ENCODE data around the gene CRB1.
"Not testable (repeated sequence)": the region's sequence is repeated elsewhere in the genome, so short reads cannot be mapped to it uniquely, and the experiment has no call there.

The CRB1 gene

DNA sequence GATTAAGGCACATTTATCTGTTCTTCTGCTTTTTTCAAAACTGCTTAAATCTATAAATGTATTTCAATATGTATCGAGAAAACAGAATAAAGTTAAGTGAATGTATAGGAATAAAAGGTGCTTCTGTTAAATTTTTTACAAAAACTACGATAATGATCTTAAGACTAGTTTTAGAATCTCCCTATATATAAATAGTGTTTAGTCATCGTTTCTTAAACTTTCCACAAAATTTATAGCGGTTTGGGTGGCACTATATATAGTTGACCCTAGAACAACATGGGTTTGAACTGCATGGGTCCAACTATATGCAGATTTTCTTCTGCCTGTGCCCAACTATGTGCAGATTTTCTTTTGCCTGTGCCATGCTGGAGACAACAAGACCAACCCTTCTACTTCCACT is 125.7 kb downstream of the CRB1 start:
- TF ChIP-seq CTCF (IDR thresholded peaks at IDR 0.05; ENCODE audit: control insufficient read depth, insufficient read depth, low read depth, low read length, missing control alignments): no peak
- DNase-seq (ENCODE audit: low read depth): no peak
- H3K4me3 ChIP-seq (ENCODE audit: control insufficient read depth, low read depth, low read length): no peak overlapping the region

DNA sequence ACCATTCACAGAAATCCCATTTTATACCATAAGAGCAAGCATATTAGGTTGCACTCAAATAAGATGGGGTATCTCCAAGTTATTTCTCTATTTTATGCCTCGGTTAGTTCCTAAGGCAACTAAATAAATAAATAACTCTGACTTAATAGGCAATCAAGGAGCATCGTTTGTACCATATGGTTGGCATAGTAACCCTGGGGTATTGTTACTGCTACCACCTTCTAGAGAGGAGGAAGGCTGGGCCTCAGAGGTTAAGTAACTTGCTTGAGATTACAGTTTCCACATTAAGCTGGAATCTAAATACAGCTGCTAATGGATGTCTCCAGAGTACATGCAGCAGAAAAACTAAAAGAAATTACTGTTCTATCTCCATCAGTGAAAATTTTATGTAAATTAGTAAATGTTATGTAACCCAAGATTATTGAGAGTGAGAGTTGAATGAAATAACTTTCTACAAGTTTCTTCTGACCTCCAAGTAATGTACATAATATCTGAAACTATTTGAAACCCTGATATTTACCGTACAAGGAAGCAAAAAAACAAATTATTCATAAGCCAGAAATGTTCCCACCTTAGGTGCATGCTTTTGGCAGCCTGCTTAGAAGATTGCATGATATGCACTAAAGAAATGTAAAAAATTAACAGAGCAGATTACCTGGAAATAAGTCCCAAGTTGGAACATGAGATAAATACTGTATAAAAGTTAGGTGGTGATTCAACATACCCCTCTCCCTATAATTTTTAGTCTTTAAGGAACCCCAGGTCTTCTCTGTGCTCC is 127.0 kb downstream of the CRB1 start:
- DNase-seq (ENCODE audit: low read depth): no peak
- no peak overlapping the region for H3K4me3 ChIP-seq (ENCODE audit: control insufficient read depth, low read depth, low read length)
- TF ChIP-seq CTCF (IDR thresholded peaks at IDR 0.05; ENCODE audit: control insufficient read depth, insufficient read depth, low read depth, low read length, missing control alignments): no peak

DNA sequence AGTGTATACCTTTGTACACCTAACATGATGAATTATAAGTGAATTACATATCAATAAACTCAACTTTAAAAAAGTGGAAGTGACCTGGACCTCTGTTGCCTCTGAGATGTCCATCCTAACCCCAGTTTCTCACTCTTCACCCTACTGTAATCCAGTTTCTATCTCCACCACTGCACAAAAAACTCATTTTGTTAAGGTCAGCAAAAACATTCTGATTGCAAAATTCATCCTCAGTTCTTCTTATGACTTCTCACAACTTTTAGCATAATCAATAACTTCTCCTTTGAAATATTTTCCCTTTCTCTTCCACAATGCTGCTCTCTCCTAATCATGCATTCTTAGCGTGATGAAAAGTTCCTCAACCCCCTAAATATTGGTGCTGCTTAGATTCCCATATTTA is 129.8 kb downstream of the CRB1 start:
- no peak for TF ChIP-seq CTCF (IDR thresholded peaks at IDR 0.05; ENCODE audit: control insufficient read depth, insufficient read depth, low read depth, low read length, missing control alignments)
- no peak for DNase-seq (ENCODE audit: low read depth)
- no peak overlapping the region for H3K4me3 ChIP-seq (ENCODE audit: control insufficient read depth, low read depth, low read length)

DNA sequence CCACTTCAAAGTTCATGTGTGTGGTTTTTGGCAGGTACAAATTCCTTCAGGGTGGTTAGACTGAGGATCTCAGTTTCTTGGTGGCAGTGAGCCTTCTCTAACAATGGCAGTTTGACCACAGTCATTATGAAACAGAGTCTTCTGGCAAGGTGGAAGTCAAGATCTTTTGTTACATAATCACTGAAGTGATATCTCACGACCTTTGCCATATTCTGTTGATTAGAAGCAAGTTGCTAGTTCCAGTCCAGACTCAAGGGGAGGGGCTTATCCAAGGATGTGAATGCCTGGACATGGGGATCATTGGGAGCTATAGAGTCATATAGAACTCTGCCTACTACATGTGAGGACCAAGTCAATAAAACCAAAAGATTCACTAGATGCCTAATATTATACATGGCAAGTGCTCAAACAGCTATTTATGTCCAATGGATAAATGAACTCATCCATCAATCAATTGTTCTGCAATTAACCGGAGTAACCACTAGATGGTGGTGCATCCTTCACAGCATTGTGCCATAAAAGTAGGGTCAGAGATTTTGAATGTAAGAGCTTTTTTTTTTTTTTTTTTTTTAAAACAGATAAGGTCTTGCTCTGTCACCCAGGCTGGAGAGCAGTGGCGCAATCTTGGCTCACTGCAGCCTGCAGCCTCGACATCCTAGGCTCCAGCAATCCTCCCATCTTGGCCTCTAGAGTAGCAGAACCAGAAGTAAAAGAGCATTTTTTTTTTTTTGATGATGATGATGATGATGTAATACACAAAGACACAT is 131.9 kb downstream of the CRB1 start:
- TF ChIP-seq CTCF (IDR thresholded peaks at IDR 0.05; ENCODE audit: control insufficient read depth, insufficient read depth, low read depth, low read length, missing control alignments): peak; percentile 61
- H3K4me3 ChIP-seq (ENCODE audit: control insufficient read depth, low read depth, low read length): no peak overlapping the region
- DNase-seq (ENCODE audit: low read depth): no peak

GRCh38 chr1:197400522-197400902 is 132.5 kb downstream of the CRB1 start:
- no peak overlapping the region for H3K4me3 ChIP-seq (ENCODE audit: control insufficient read depth, low read depth, low read length)
- no peak for TF ChIP-seq CTCF (IDR thresholded peaks at IDR 0.05; ENCODE audit: control insufficient read depth, insufficient read depth, low read depth, low read length, missing control alignments)
- DNase-seq (ENCODE audit: low read depth): no peak

DNA sequence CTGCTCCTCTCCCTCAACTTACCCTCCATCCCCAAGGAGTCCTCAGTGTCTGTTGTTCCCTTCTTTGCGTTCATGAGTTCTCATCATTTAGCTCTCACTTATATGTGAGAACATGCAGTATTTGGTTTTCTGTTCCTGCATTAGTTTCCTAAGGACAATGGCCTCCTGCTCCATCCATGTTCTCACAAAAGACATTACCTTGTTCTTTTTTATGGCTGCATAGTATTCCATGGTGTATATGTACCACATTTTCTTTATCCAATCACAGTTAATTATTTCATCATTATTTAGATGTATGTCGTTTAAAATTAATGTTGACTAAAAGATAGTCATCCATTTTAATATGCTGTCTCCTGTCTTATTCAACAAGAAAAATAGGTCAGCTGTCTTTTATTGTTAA is 134.1 kb downstream of the CRB1 start:
- DNase-seq (ENCODE audit: low read depth): no peak
- no peak overlapping the region for H3K4me3 ChIP-seq (ENCODE audit: control insufficient read depth, low read depth, low read length)
- no peak for TF ChIP-seq CTCF (IDR thresholded peaks at IDR 0.05; ENCODE audit: control insufficient read depth, insufficient read depth, low read depth, low read length, missing control alignments)

- not testable (repeated sequence) for H3K4me3 ChIP-seq (ENCODE audit: control insufficient read depth, low read depth, low read length); DNase-seq (ENCODE audit: low read depth)
Observed at GRCh38 chr1:197404774-197405173, 136.7 kb downstream of the CRB1 start.

- not testable (repeated sequence) for H3K4me3 ChIP-seq (ENCODE audit: control insufficient read depth, low read depth, low read length); DNase-seq (ENCODE audit: low read depth)
Observed at GRCh38 chr1:197405614-197406013, 137.6 kb downstream of the CRB1 start.
